Psoas muscle (tissue), 8 donors: ENCODE measurements around the gene ST6GALNAC6. TPM values are rescaled to one million over a fixed set of nuclear protein-coding genes. Genes with fewer than 3 reads are reported as not detected.
A peak's percentile ranks its signal among the peaks of the same experiment; 100 is the strongest.

Experiments
- ATAC-seq, 4 donors: fragments of 200-7000 bp; cut with Tn5 transposase; one replicate each; pipeline ENCODE4 v1.9.1; 2020; ENCODE audit warnings: moderate library complexity in 3 of 4, mild to moderate bottlenecking in 2 of 4
- DNase-seq, 2 donors: peaks; one replicate each; pipeline ENCODE4 v3.0.0-alpha.2; 2020
- H3K27ac ChIP-seq: fragments of 200-600 bp; one replicate; pipeline ENCODE4 v1.8.0; 2022
- H3K27me3 ChIP-seq, 3 donors: fragments of 200-600 bp in 1 of 3; one replicate each; pipeline versions ENCODE4 v1.6.1 to v1.8.0; 2013 to 2022; ENCODE audit warnings: low read length in 2 of 3, mild to moderate bottlenecking in 2 of 3, moderate library complexity in 1 of 3; ENCODE audit not compliant: insufficient read depth in 3 of 3
- H3K36me3 ChIP-seq, 2 donors: fragments of 200-600 bp in 1 of 2; one replicate each; pipeline versions ENCODE4 v1.6.1 to v1.8.0; 2013 to 2022; ENCODE audit warnings: low read depth in 1 of 2, mild to moderate bottlenecking in 1 of 2, moderate library complexity in 1 of 2; ENCODE audit not compliant: insufficient read depth in 1 of 2
- H3K4me1 ChIP-seq: fragments of 200-600 bp; one replicate; pipeline ENCODE4 v1.8.0; 2022
- H3K4me3 ChIP-seq: fragments of 200-600 bp; one replicate; pipeline ENCODE4 v1.8.0; 2022; ENCODE audit warnings: mild to moderate bottlenecking
- H3K9me3 ChIP-seq: fragments of 200-600 bp; one replicate; pipeline ENCODE4 v1.8.0; 2022
- CTCF ChIP-seq: fragments of 200-600 bp; IDR thresholded peaks from one replicate; pipeline ENCODE4 v1.8.0; 2022; ENCODE audit warnings: antibody characterized with exemption
- WGBS, 3 donors: extraction: QIAGEN DNeasy Blood & Tissue Kit; methylation state at CpG; one replicate each; pipeline versions ENCODE4 v1.1.6 to v1.1.7; 2013; 5-methylcytosine and 5-hydroxymethylcytosine counted together
- intact Hi-C, 2 donors: fragments of 100-400 bp; cut with DNase I; formaldehyde crosslinking; loops; one replicate each; pipeline versions ENCODE4 v1.11.0 to v1.14.2; 2022
- polyA plus RNA-seq, 3 donors: library from polyadenylated mRNA; stranded (reverse); fragments of 200-250 nt; gene quantifications; one replicate each; pipeline ENCODE4 v1.2.3, GENCODE V29; 2013
- total RNA-seq, 4 donors: library from RNA; stranded (reverse); fragmentation: NEBNext Ultra II Directional in 2 of 4; extraction: Animal tissue kit (Norgen Biotek cat#: 25700) in 2 of 4; gene quantifications; one replicate each; pipeline versions ENCODE4 v1.2.1 to v1.2.4, GENCODE V29; 2021 to 2023
- donor health status: healthy with polysubstance abuse.
- donor health status: DM: no; HTN: no; CAD: no; lungs with moderate emphysema.
- donor health status: Bipolar disorder and iron deficiency.
- donor health status: healthy.
- donor health status: DM: yes; HTN: yes; CAD: no.
- donor health status: DM: no; HTN: no; CAD: no.
- donor health status: DM: no; HTN: no; CAD: no.
- donor health status: DM: yes; HTN: yes; CAD: no.

ST6GALNAC6 gene
- total and polyA plus RNA-seq, 7 donors: 18.5 to 35.5 (median 25.0) TPM

GRCh38 chr9:127867356-127868277 is 31.8 kb downstream of the ST6GALNAC6 start:
- Histone ChIP-seq H3K27me3 (no peaks in the 10 kb centered on the region), H3K4me1 (peaks cover 15% of the 10 kb centered on the region), H3K27ac (no peak overlapping the region), H3K36me3 (peaks cover 0 to 65% of the 10 kb centered on the region in 2 donors), H3K4me3 (no peak overlapping the region), H3K9me3 (no peaks in the 10 kb centered on the region)
- ATAC-seq: no peak
- DNase-seq: no peak
- intact Hi-C loops: loop anchor here in 1 of 2 donors (5.0 kb wide), 1 partner anchor 65 kb away; the partner anchor contains the start of gene FPGS
- TF ChIP-seq CTCF: no peak
- 69 to 80% (median 77%) methylated on average over 30 of the region's 30 CpGs for WGBS, 3 donors

GRCh38 chr9:127866535-127866934 is 32.9 kb downstream of the ST6GALNAC6 start:
- ATAC-seq: no peak
- Histone ChIP-seq H3K36me3 (peaks cover 0 to 54% of the 10 kb centered on the region in 2 donors), H3K27ac (no peak overlapping the region), H3K4me3 (no peak overlapping the region), H3K4me1 (peaks cover 26% of the 10 kb centered on the region), H3K9me3 (no peaks in the 10 kb centered on the region), H3K27me3 (no peaks in the 10 kb centered on the region)
- 80 to 93% (median 84%) methylated on average over 13 of the region's 13 CpGs for WGBS, 3 donors
- no peak for DNase-seq
- no peak for TF ChIP-seq CTCF
- intact Hi-C loops: loop anchor here in 1 of 2 donors (5.0 kb wide), 1 partner anchor 64 kb away; the partner anchor contains the start of gene FPGS

GRCh38 chr9:127865645-127866464 is 33.5 kb downstream of the ST6GALNAC6 start:
- Histone ChIP-seq H3K27me3 (no peaks in the 10 kb centered on the region), H3K4me1 (peaks cover 30% of the 10 kb centered on the region), H3K27ac (no peak overlapping the region), H3K4me3 (no peak overlapping the region), H3K36me3 (peaks cover 0 to 47% of the 10 kb centered on the region in 2 donors), H3K9me3 (no peaks in the 10 kb centered on the region)
- TF ChIP-seq CTCF: no peak
- 65 to 69% (median 66%) methylated on average over 19 of the region's 19 CpGs for WGBS, 3 donors
- intact Hi-C loops: loop anchor here in 1 of 2 donors (5.0 kb wide), 1 partner anchor 64 kb away; the partner anchor contains the start of gene FPGS
- DNase-seq: no peak
- ATAC-seq: no peak

GRCh38 chr9:127863191-127863621 is 36.2 kb downstream of the ST6GALNAC6 start:
- ATAC-seq (no peak), DNase-seq (no peak)
- no peaks in the 10 kb centered on the region for H3K9me3 ChIP-seq
- intact Hi-C loops: no loop called here
- H3K27me3 ChIP-seq: no peaks in the 10 kb centered on the region
- TF ChIP-seq CTCF: no peak
- WGBS, 3 donors: 64 to 72% (median 68%) methylated on average over 13 of the region's 13 CpGs
- peaks cover 0 to 24% of the 10 kb centered on the region in 2 donors for H3K36me3 ChIP-seq
- H3K4me3 ChIP-seq: no peak overlapping the region
- peaks cover 31% of the 10 kb centered on the region for H3K4me1 ChIP-seq
- peak overlapping the region; percentile 76 for H3K27ac ChIP-seq
